Adrenal gland (tissue), 5 donors: Measurements from ENCODE around the gene ELMO3.

Source experiments
- POLR2A ChIP-seq, 2 donors: fragments of 450-650 bp; IDR thresholded peaks; one replicate each; pipeline ENCODE4 v1.6.1; 2017; ENCODE audit warnings: antibody characterized with exemption in 2 of 2, mild to moderate bottlenecking in 2 of 2, moderate library complexity in 1 of 2
- TF ChIP-seq, protein P1 (sequence below), 6 experiments: fragments of 450-650 bp in 4 of 6; fragments of 200-600 bp in 2 of 6; sonication (generic) in 1 of 6; IDR thresholded peaks; 1 replicate in 5 of 6; 2 replicates in 1 of 6; pipeline versions ENCODE4 v1.5.1 to v1.8.0; 2016 to 2021; ENCODE audit warnings: antibody characterized with exemption in 6 of 6, mild to moderate bottlenecking in 2 of 6, moderate library complexity in 1 of 6
- donor health status: DM: no; HTN: no; CAD: no.

DNA sequence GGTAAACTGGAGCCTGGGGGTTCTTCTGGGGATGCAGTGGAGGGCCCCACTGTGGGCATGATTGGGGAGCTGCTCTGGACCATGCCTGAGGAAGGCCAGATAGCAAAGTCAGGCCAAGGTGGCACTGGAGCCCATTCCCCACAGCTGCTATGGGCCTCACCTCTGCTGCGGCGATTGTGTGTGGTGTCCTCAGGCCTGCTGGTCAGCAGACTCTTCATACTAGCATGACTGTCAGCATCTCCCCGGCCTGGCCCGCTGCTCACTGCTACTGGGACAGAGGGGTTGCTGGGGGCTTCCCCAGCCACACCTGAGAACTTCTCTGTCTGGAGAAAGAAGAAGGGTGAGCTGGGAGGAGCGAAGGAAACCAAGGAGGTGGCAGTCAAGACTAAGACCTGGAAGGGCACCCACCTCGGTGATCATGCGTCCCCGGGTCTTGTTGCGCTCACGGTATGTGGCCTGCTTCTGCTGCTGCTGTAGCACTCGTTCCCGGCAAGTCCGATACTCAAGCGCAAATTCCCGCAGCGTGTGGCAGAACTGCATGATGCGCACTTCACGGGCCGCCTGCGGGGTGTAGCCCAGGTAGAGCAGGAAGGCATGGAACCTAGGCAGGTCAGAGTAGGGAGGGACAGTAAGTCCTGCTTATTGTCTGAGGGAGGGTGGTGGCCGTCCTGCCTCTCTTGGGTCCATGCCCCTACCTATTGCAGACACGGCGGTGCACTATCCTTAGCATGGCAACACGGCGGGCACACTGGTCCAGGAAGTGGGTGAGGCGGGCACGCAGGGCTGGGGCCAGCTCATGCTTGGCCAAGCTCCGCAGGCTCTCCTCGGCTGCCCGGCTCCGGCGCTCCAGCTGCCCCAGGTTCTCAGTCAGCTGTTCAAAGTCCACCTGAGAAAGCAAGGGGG lies 31.2 kb downstream of the ELMO3 start:
- TF ChIP-seq, protein P1, sequence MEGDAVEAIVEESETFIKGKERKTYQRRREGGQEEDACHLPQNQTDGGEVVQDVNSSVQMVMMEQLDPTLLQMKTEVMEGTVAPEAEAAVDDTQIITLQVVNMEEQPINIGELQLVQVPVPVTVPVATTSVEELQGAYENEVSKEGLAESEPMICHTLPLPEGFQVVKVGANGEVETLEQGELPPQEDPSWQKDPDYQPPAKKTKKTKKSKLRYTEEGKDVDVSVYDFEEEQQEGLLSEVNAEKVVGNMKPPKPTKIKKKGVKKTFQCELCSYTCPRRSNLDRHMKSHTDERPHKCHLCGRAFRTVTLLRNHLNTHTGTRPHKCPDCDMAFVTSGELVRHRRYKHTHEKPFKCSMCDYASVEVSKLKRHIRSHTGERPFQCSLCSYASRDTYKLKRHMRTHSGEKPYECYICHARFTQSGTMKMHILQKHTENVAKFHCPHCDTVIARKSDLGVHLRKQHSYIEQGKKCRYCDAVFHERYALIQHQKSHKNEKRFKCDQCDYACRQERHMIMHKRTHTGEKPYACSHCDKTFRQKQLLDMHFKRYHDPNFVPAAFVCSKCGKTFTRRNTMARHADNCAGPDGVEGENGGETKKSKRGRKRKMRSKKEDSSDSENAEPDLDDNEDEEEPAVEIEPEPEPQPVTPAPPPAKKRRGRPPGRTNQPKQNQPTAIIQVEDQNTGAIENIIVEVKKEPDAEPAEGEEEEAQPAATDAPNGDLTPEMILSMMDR (IDR thresholded peaks at IDR 0.05) = no peak
- no peak for TF ChIP-seq POLR2A (IDR thresholded peaks at IDR 0.05)
